HepG2 (cell line): ENCODE results near the gene DNAJC5. TPM values are rescaled to one million over a fixed set of nuclear protein-coding genes. Genes with fewer than 3 reads are reported as not detected.

ENCODE experiments used
- ATAC-seq: fragments of 200-7000 bp; cut with Tn5 transposase; 3 replicates; pipeline ENCODE4 v1.9.1; 2020; ENCODE audit warnings: mild to moderate bottlenecking, moderate library complexity
- BruUV-seq: library from RNA; stranded (reverse); fragments of 400-500 nt; replicated peaks from 2 replicates; lab custom pipeline; 2021; lab: Mats Ljungman, UMichigan
- CTCF ChIA-PET: fragments of 300-600 bp; formaldehyde crosslinking; extraction: SDS; loops from one replicate; lab custom pipeline; 2021; ENCODE audit warnings: low total read pairs, inconsistent platforms, low intra/inter-chr PET ratio; lab: Yijun Ruan, JAX
- POLR2A ChIA-PET: fragments of 350-600 bp; sonication (Branson Sonifier 250); formaldehyde crosslinking; loops from one replicate; lab custom pipeline; 2020; ENCODE audit warnings: antibody characterized with exemption, inconsistent platforms; lab: Yijun Ruan, JAX
- DNase-seq: peaks from one replicate; pipeline ENCODE4 v3.0.0-alpha.2; 2015; ENCODE audit warnings: low spot score
- FAIRE-seq: peaks from 3 replicates; lab custom pipeline; 2011; peaks lifted over from hg19 to GRCh38; lab: Jason Lieb, UNC
- H2AFZ ChIP-seq: one replicate; pipeline ENCODE4 v1.6.1; 2011; ENCODE audit warnings: low read length, inconsistent platforms
- H3K27ac ChIP-seq: fragments of 300-600 bp; 3 replicates; pipeline ENCODE4 v1.8.0; 2011; ENCODE audit warnings: mixed run types, mild to moderate bottlenecking, mixed read lengths, low read length, inconsistent platforms; ENCODE audit not compliant: insufficient read depth; ENCODE audit errors: extremely low read length
- H3K27me3 ChIP-seq, 2 experiments: fragments of 200-600 bp in 1 of 2; 2 replicates in 1 of 2; 3 replicates in 1 of 2; pipeline versions ENCODE4 v1.6.0 to v1.8.0; 2011; ENCODE audit warnings: low read length in 2 of 2, mild to moderate bottlenecking in 2 of 2, moderate library complexity in 2 of 2, inconsistent platforms in 1 of 2; ENCODE audit not compliant: insufficient read depth in 2 of 2, control insufficient read depth in 1 of 2
- H3K36me3 ChIP-seq, 2 experiments: fragments of 200-600 bp in 1 of 2; replicated peaks in 1 of 2; 2 replicates in 1 of 2; 3 replicates in 1 of 2; pipeline versions ENCODE4 v1.5.1 to v1.8.0; 2011; ENCODE audit warnings: low read length in 2 of 2, inconsistent platforms in 1 of 2; ENCODE audit not compliant: insufficient read depth in 2 of 2, control insufficient read depth in 1 of 2
- H3K4me1 ChIP-seq: 2 replicates; pipeline ENCODE4 v1.5.1; 2012; ENCODE audit warnings: low read length, inconsistent platforms; ENCODE audit not compliant: insufficient read depth
- H3K4me2 ChIP-seq: 2 replicates; pipeline ENCODE4 v1.6.0; 2011; ENCODE audit warnings: low read depth, low read length, inconsistent platforms
- H3K4me3 ChIP-seq, 3 experiments: fragments of 200-600 bp in 1 of 3; sonication (generic), shearing (Covaris generic) in 1 of 3; replicated peaks in 1 of 3; 2 replicates each; pipeline ENCODE4 v1.5.1; 2011 to 2016; ENCODE audit warnings: low read length in 3 of 3, inconsistent platforms in 2 of 3, low read depth in 2 of 3, mild to moderate bottlenecking in 2 of 3, control low read depth in 1 of 3, mixed read lengths in 1 of 3; ENCODE audit not compliant: insufficient read depth in 1 of 3
- H3K79me2 ChIP-seq: one replicate; pipeline ENCODE4 v1.6.1; 2011; ENCODE audit warnings: low read length, inconsistent platforms; ENCODE audit not compliant: insufficient read depth
- H3K9ac ChIP-seq: 2 replicates; pipeline ENCODE4 v1.6.0; 2011; ENCODE audit warnings: mild to moderate bottlenecking, low read depth, low read length, inconsistent platforms; ENCODE audit not compliant: insufficient read depth
- H3K9me3 ChIP-seq: 2 replicates; pipeline ENCODE4 v1.5.1; 2012; ENCODE audit warnings: mild to moderate bottlenecking, low read length
- H4K20me1 ChIP-seq: 2 replicates; pipeline ENCODE4 v1.6.0; 2011; ENCODE audit warnings: inconsistent platforms, mild to moderate bottlenecking, low read length, moderate library complexity; ENCODE audit not compliant: insufficient read depth
- ADNP ChIP-seq: sonication (generic); formaldehyde crosslinking; IDR thresholded peaks from 2 replicates; pipeline ENCODE4 v1.4.0; 2020; ENCODE audit warnings: missing genetic modification reagents
- AKAP8 ChIP-seq: sonication (generic); formaldehyde crosslinking; IDR thresholded peaks from 2 replicates; pipeline ENCODE4 v1.5.1; 2020; ENCODE audit warnings: mild to moderate bottlenecking, missing genetic modification reagents
- ARID4A ChIP-seq: sonication (generic); formaldehyde crosslinking; IDR thresholded peaks from 2 replicates; pipeline ENCODE4 v1.5.0; 2020; ENCODE audit warnings: mild to moderate bottlenecking, missing genetic modification reagents, borderline replicate concordance
- HNRNPLL ChIP-seq: fragments of 200-400 bp; formaldehyde crosslinking; IDR thresholded peaks from 2 replicates; pipeline ENCODE4 v1.6.1; 2017; ENCODE audit warnings: mild to moderate bottlenecking, low read depth, low read length; ENCODE audit not compliant: poor library complexity, severe bottlenecking
- PBX3 ChIP-seq: sonication (generic); formaldehyde crosslinking; IDR thresholded peaks from 2 replicates; pipeline ENCODE4 v1.8.1; 2023; ENCODE audit warnings: missing genetic modification reagents, inconsistent platforms, borderline replicate concordance
- RBFOX2 ChIP-seq: fragments of 200-400 bp; formaldehyde crosslinking; IDR thresholded peaks from 2 replicates; pipeline ENCODE4 v1.6.1; 2017; ENCODE audit warnings: low read depth, mild to moderate bottlenecking, low read length
- SNAI1 ChIP-seq: sonication (generic); formaldehyde crosslinking; IDR thresholded peaks from 2 replicates; pipeline ENCODE4 v1.5.0; 2020; ENCODE audit warnings: mild to moderate bottlenecking, missing genetic modification reagents, borderline replicate concordance
- TAF15 ChIP-seq: fragments of 200-400 bp; formaldehyde crosslinking; IDR thresholded peaks from one replicate; pipeline ENCODE4 v1.6.1; 2018; ENCODE audit warnings: mild to moderate bottlenecking, low read depth, low read length; ENCODE audit not compliant: poor library complexity, severe bottlenecking
- TRIM24 ChIP-seq: sonication (generic); formaldehyde crosslinking; IDR thresholded peaks from 2 replicates; pipeline ENCODE4 v1.8.0; 2022; ENCODE audit warnings: mild to moderate bottlenecking, missing genetic modification reagents
- ZBTB4 ChIP-seq: sonication (generic); formaldehyde crosslinking; IDR thresholded peaks from 2 replicates; pipeline ENCODE4 v1.4.0; 2020; ENCODE audit warnings: missing genetic modification reagents, mild to moderate bottlenecking, borderline replicate concordance
- ZNF543 ChIP-seq: sonication (generic); formaldehyde crosslinking; IDR thresholded peaks from 2 replicates; pipeline ENCODE4 v1.4.0; 2020; ENCODE audit warnings: mild to moderate bottlenecking, missing genetic modification reagents
- WGBS: methylation state at CpG from one replicate; pipeline ENCODE4 v1.1.6; 2017; ENCODE audit warnings: low lambda C conversion rate; 5-methylcytosine and 5-hydroxymethylcytosine counted together
- in situ Hi-C: cut with HindIII; loops from 2 replicates; pipeline ENCODE4 v1.10.0; 2017; ENCODE audit warnings: low pct_unique_long_range_greater_than_20kb; ENCODE audit not compliant: extremely low pct_ligation_motif_present
- intact Hi-C: fragments of 100-400 bp; cut with micrococcal nuclease; formaldehyde crosslinking; loops from one replicate; pipeline ENCODE4 v1.10.0; 2022; ENCODE audit not compliant: unreplicated experiment
- polyA plus RNA-seq, 8 experiments: library from polyadenylated mRNA; depleted of rRNA in 3 of 8; stranded (reverse) in 7 of 8; unstranded in 1 of 8; fragments of >200 nt; fragmentation: Illumina TruSeq in 4 of 8; extraction: Trizol in 4 of 8; gene quantifications; 2 replicates each; pipeline versions ENCODE4 v1.2.1 to v1.2.3, GENCODE V29; 2011 to 2016; ENCODE audit warnings: low read depth in 4 of 8, missing spikeins in 1 of 8, mixed read lengths in 1 of 8; ENCODE audit not compliant: insufficient read depth in 1 of 8
- total RNA-seq, 5 experiments: library from RNA; depleted of rRNA; stranded (reverse); fragments of >200 nt; fragmentation: Illumina TruSeq; extraction: Trizol; gene quantifications; 2 replicates each; pipeline ENCODE4 v1.2.3, GENCODE V29; 2016; ENCODE audit warnings: low read depth in 1 of 5

Gene DNAJC5
- total and polyA plus RNA-seq, 2 of the 13 experiments (the other 11 are each of a cell fraction or from before 2014, with no cell fraction given), result 42.8 to 64.5 TPM

GRCh38 chr20:63979557-63980316, 84.8 kb downstream of the DNAJC5 start, which contains the start of gene SAMD10 (continued):
- TF ChIP-seq ZBTB4 (CRISPR knock-in tag) (no peak), RBFOX2 (peak; percentile 23; the same call in 1 of the 2 replicates), ADNP (CRISPR knock-in tag) (no peak), HNRNPLL (no peak), AKAP8 (CRISPR knock-in tag) (peak; percentile 47; the same call in 1 of the 2 replicates), TAF15 (peak; percentile 62), TRIM24 (CRISPR knock-in tag) (no peak)

GRCh38 chr20:63980317-63980805, 85.4 kb downstream of the DNAJC5 start:
- ChIA-PET POLR2A (interaction anchor here (0.6 to 4.7 kb wide), 41 partner anchors 9 to 443 kb away, joined by 3 to 75 read pairs (median 6); partner anchors contain the start of genes ARFRP1, C20orf204, GMEB2 and PCMTD2), CTCF (interaction anchor here (1.3 to 3.2 kb wide), 3 partner anchors 77 to 140 kb away, joined by 4 to 33 read pairs (median 11); partner anchors contain the start of gene TCEA2)
- intact Hi-C loops, result loop anchor here (1.0 to 2.0 kb wide), 2 partner anchors 77 to 140 kb away; no protein-coding TSS in a partner anchor
- WGBS, result 21% methylated on average over 15 of the region's 15 CpGs
- peaks cover 42% of the 10 kb centered on the region for H3K4me1 ChIP-seq
- ATAC-seq (peak; percentile 47), FAIRE-seq (peak; percentile 28), DNase-seq (peak; percentile 50)
- peaks cover 15 to 28% of the 10 kb centered on the region in 2 experiments for H3K36me3 ChIP-seq
- peak overlapping the region; percentile 99 for H3K4me2 ChIP-seq
- no peaks in the 10 kb centered on the region for H3K9me3 ChIP-seq
- peak overlapping the region; percentile 81 for H3K27ac ChIP-seq
- H3K4me3 ChIP-seq, result peak overlapping the region; percentile 95 to 99 (median 97)
- no peaks in the 10 kb centered on the region; a peak in 1 of 5 replicates for H3K27me3 ChIP-seq
- H4K20me1 ChIP-seq, result peaks cover 3% of the 10 kb centered on the region; the same call in 1 of the 2 replicates
- peak overlapping the region; percentile 10 for H2AFZ ChIP-seq
- no TSS peak for BruUV-seq
- in situ Hi-C loops, result loop anchor here (5.0 kb wide), 1 partner anchor 42 kb away; no protein-coding TSS in a partner anchor
- H3K9ac ChIP-seq, result peak overlapping the region; percentile 85
- H3K79me2 ChIP-seq, result peaks cover 27% of the 10 kb centered on the region
- 0 out of 2 replicates have a peak, but pooled peaks have one; percentile 25 for TF ChIP-seq PBX3 (CRISPR knock-in tag)
- TF ChIP-seq ZNF543 (CRISPR knock-in tag), result peak; percentile 19; the same call in 1 of the 2 replicates
- no peak for TF ChIP-seq SNAI1 (CRISPR knock-in tag)
- no peak for TF ChIP-seq ARID4A (CRISPR knock-in tag)
